ENCODE measurements around the gene PCDHA1.

DNA sequence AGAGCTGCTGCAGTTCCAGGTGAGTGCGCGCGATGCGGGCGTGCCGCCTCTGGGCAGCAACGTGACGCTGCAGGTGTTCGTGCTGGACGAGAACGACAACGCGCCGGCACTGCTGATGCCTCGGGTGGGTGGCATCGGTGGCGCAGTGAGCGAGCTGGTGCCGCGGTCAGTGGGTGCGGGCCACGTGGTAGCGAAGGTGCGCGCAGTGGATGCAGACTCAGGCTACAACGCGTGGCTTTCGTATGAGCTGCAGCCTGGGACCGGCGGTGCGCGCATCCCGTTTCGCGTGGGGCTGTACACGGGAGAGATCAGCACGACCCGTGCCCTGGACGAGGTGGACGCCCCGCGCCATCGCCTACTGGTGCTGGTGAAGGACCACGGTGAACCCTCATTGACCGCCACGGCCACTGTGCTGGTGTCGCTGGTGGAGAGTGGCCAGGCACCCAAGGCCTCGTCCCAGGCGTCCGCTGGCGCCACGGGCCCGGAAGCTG lies 16.9 kb downstream of the PCDHA1 start:
- no peak for TF ChIP-seq POLR2AphosphoS5 (IDR thresholded peaks at IDR 0.05)
- no peak for TF ChIP-seq CTCF (IDR thresholded peaks at IDR 0.05 in 8 of 11, conservative IDR thresholded peaks at IDR 0.05 in 3 of 11)
- TF ChIP-seq POLR2A (IDR thresholded peaks at IDR 0.05), result no peak

Data from spleen (tissue), 7 donors.